HG03558 (cell line): Measurements from ENCODE around the gene CELSR1.
"Not testable (repeated sequence)": the region's sequence is repeated elsewhere in the genome, so short reads cannot be mapped to it uniquely, and the experiment has no call there.

Experiments used
- ATAC-seq: cut with Tn5 transposase; IDR thresholded peaks from one replicate; pipeline ENCODE4 v1.9.1; 2021; ENCODE audit warnings: moderate number of reproducible peaks; ENCODE audit not compliant: unreplicated experiment; ENCODE audit errors: extremely low read depth

Gene CELSR1

DNA sequence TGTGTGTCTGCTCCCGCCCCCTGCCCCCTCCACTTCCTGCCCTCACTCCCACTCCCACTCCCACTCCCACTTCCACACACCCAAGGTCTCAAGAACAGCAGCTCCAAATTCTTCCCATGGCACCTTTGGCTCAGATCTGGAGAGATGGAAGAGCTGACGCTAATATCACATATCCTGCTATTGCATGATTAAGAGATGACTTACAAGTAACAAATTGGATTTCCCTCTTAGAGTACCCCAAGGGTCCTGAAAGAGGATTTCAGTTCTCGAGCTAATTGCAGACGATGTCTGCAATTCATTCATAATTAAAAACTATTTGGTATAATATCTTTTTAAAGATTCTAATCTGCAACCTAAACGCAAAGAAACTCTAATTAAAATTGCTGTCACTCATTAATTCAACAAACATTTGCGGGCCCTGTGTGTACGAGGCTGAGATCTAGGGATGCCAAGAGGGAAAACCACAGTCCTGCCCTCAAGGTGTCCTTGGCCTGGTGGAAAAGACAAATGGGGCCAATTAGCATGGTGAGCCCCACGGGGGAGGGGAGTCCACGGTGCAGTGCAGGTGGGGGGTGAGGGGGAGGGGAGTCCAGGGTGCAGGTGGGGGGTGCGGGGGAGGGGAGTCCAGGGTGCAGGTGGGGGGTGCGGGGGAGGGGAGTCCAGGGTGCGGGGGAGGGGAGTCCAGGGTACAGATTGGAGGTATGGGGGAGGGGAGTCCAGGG, 50.3 kb downstream of the CELSR1 start:
- ATAC-seq, result no peak

- no peak for ATAC-seq
These were observed 52.4 kb downstream of the CELSR1 start for GRCh38 chr22:46484861-46485595.

- no peak for ATAC-seq
These were observed 53.1 kb downstream of the CELSR1 start for GRCh38 chr22:46484156-46484860.

DNA sequence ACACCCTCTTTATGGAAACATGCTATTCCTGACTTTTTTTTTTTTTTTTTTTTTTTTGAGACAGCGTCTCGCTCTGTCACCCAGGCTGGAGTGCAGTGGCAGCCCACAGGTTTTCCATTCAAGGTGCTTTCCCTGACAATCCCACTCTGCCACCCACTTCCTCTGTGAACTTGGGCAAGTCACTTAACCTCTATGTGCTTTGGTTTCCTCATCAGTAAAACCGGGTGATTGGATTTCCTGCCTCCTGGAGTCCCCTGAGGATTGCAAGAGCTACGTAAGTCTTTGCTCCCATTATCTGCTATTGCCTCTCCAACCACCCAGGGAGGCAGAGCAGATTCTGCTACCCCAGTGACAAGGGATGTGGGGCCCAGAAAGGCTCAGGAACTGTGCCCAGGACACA, 54.1 kb downstream of the CELSR1 start:
- no peak for ATAC-seq

GRCh38 chr22:46482056-46482675, 55.3 kb downstream of the CELSR1 start:
- no peak for ATAC-seq

DNA sequence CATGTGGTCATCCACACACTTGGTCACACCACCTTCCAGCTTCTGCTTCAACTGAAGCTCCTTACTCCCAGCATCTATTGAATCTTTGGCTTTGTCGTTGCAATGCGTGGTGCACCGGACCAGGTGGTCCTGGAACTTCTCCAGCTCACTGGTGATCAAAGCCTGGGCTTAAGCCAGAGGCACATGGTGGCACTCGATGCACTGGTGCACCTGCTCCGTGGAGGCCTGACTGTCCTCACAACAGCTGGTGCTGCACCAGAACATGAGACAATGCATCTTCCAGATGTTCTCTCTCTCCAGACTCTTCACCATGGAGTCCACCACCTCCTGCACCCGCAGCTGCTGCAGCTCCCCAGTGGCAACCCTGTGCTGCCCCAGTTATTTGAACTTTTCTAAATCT, 56.0 kb downstream of the CELSR1 start:
- ATAC-seq, result no peak

GRCh38 chr22:46480396-46480795, 57.0 kb downstream of the CELSR1 start:
- no peak for ATAC-seq

- no peak for ATAC-seq
These were observed 58.4 kb downstream of the CELSR1 start for GRCh38 chr22:46479046-46479445.

DNA sequence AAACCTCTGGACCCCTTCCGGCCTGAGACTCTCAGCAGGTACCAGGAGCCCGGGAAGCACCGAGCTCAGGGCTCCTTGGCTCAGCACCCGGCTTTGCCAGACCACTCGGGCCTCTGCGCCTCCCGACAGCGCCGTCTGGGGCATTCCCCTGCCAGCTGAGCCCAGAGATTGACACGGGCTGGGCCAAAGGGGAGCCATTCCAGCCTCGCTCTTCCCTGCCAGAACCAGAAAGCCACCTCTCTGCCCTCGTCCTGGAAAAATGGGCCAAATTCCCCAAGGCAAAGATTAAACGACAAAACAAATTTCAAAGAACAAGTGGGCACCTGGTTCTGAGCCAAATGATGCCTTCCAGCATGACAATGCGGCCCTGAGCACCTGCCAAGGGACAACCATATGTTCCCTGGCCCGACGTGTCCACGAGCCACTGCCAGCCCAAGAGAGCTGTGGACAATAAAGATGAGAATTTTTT, 59.3 kb downstream of the CELSR1 start:
- no peak for ATAC-seq

- no peak for ATAC-seq
These were observed 60.9 kb downstream of the CELSR1 start for GRCh38 chr22:46476547-46476941.

DNA sequence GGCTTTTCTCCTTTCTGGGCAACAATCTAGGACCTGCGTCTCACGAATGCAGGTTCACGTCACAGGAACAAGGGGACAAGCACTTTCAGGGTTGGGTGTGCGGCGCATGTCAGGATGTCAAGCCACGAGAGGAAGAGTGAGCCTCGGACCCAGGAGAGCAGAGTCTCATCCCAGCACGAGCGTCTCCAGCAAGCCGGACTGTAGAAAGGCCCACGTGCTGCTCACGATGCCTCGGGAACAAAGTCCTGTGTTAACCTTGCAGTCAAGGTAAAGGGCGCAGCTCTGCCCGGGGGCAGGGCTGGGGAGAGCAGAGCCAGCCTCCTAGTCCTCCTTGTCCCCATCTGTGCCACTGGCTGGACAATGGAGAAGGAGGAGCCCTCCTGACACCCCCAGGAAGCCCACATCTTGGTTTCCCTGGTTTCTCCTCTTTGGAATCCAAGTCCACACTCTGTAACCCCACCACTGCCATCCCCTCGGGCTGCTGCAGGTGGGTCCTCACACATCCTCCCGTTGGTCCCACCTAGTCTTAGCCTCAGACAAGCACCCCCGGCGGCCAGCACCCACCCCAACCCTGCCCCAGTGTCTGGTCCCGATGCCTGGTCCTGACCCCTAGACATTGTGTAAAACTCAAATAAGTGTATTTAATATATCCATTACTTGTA, 63.4 kb downstream of the CELSR1 start:
- ATAC-seq, result no peak

GRCh38 chr22:46473021-46473779, 64.2 kb downstream of the CELSR1 start:
- ATAC-seq, result no peak

- no peak for ATAC-seq
These were observed 64.8 kb downstream of the CELSR1 start for GRCh38 chr22:46472722-46473016.

DNA sequence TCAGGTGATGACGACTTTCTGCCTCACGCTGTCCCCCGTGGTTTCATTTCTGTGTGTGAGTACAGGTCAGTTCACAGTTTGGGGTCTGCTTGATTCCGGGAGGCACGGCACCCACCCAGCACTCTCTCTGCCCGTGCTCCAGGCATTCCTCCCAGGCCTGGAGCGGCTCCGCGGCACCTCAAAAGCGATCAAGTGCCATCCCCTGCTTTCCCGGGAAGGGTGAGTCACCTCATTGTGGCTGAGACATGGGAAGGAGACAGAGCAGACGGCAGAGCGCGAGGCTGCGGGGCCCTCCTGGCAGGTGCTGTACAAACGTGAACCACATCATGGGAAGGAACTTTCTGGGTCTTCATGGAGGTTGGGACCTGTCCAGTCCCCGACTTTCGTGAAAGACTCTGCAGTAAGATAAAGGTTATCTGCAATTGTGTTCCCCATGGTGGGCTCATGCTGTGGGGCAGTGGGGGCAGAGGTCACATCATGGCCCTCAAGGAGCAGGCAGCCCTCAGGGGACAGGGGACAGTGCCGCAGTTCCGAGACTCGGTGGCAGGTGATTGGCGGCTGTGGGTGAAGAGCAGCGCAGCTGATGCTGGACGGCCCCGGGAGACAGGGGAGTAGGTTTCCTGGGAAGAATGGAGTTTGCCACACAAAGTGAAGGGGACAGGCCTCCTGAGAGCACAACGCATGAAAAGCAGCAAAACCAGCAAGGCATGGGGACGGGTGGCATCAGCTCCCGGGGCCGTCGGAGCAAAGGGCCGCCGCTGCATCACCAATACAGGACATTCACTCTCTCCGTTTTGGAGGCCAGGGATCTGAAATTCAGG, 65.3 kb downstream of the CELSR1 start:
- ATAC-seq, result no peak

- not testable (repeated sequence) for ATAC-seq
These were observed 66.1 kb downstream of the CELSR1 start for GRCh38 chr22:46471330-46471729.

DNA sequence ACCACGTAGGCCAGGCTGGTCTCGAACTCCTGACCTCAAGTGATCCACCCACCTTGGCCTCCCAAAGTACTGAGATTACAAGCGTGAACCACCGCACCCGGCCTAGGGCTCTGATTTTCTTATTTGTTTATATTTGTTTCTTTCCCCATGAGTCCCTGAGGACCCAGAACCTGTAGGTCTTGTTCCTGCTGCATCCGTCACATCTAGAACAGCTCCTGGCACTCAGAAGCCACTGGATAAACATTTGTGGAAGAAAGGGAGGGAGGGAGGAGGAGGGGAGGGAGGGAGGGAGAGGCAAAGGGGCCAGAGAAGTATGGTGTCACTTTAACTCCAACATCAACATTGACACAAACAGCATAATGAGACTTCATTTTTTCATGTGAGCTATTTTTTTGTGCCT, 67.7 kb downstream of the CELSR1 start:
- no peak for ATAC-seq

- ATAC-seq, result no peak
These were observed 70.4 kb downstream of the CELSR1 start for GRCh38 chr22:46467006-46467405.

- ATAC-seq, result no peak
These were observed 71.2 kb downstream of the CELSR1 start for GRCh38 chr22:46466255-46466676.

- ATAC-seq, result no peak
These were observed 71.6 kb downstream of the CELSR1 start for GRCh38 chr22:46465793-46466192.
